SU-DHL-6 (cell line): ENCODE data around the gene FBXO36.

ENCODE experiments used
- H2AFZ ChIP-seq: fragments of 200-600 bp; sonication (generic); 2 replicates; pipeline ENCODE4 v1.6.1; 2014; ENCODE audit warnings: low read depth, mild to moderate bottlenecking, moderate library complexity, mixed read lengths, antibody characterized with exemption, low read length; ENCODE audit not compliant: severe bottlenecking
- H3F3A ChIP-seq: fragments of 200-600 bp; shearing (Covaris generic); 2 replicates; pipeline ENCODE4 v1.6.0; 2016; ENCODE audit warnings: antibody characterized with exemption, mild to moderate bottlenecking; ENCODE audit not compliant: insufficient read depth
- H3K27ac ChIP-seq: fragments of 200-600 bp; sonication (generic); 2 replicates; pipeline ENCODE4 v1.5.1; 2016; ENCODE audit warnings: low read depth, mild to moderate bottlenecking, low read length, moderate library complexity, mixed read lengths
- H3K27me3 ChIP-seq: fragments of 200-600 bp; sonication (generic), shearing (Covaris generic); 2 replicates; pipeline ENCODE4 v1.6.0; 2014; ENCODE audit warnings: mild to moderate bottlenecking, low read length
- H3K36me3 ChIP-seq: fragments of 200-600 bp; sonication (generic); 2 replicates; pipeline ENCODE4 v1.6.1; 2014; ENCODE audit warnings: mild to moderate bottlenecking, low read length, mixed read lengths
- H3K4me2 ChIP-seq: fragments of 300-600, 200-600 bp; shearing (Covaris generic), sonication (generic); 2 replicates; pipeline ENCODE4 v1.6.0; 2014; ENCODE audit warnings: low read length, low read depth, mild to moderate bottlenecking; ENCODE audit not compliant: poor library complexity, severe bottlenecking
- H3K4me3 ChIP-seq: fragments of 200-600 bp; sonication (generic); 2 replicates; pipeline ENCODE4 v1.5.1; 2014; ENCODE audit warnings: antibody characterized with exemption, low read length, mild to moderate bottlenecking, mixed read lengths; ENCODE audit not compliant: insufficient read depth, poor library complexity, severe bottlenecking
- H3K79me2 ChIP-seq: fragments of 200-600 bp; sonication (generic); 2 replicates; pipeline ENCODE4 v1.6.1; 2014; ENCODE audit warnings: mild to moderate bottlenecking, low read length, moderate library complexity; ENCODE audit not compliant: insufficient read depth
- H3K9ac ChIP-seq: fragments of 200-600 bp; sonication (generic); 2 replicates; pipeline ENCODE4 v1.7.0; 2014; ENCODE audit warnings: mild to moderate bottlenecking, low read length
- H3K9me2 ChIP-seq: fragments of 200-600 bp; sonication (generic); replicated peaks from 2 replicates; pipeline ENCODE4 v1.6.1; 2014; ENCODE audit warnings: low read length; ENCODE audit not compliant: insufficient read depth
- H3K9me3 ChIP-seq: fragments of 200-600 bp; sonication (generic); 2 replicates; pipeline ENCODE4 v1.6.1; 2014; ENCODE audit warnings: low read length, mixed read lengths; ENCODE audit not compliant: insufficient read depth
- H4K20me1 ChIP-seq: fragments of 200-600 bp; sonication (generic); 2 replicates; pipeline ENCODE4 v1.6.1; 2014; ENCODE audit warnings: low read depth, mild to moderate bottlenecking, antibody characterized with exemption, low read length, moderate library complexity, mixed read lengths
- EZH2phosphoT487 ChIP-seq: fragments of 200-600 bp; sonication (generic), shearing (Covaris generic); conservative IDR thresholded peaks from 2 replicates; pipeline ENCODE4 v1.6.1; 2018; ENCODE audit warnings: mild to moderate bottlenecking, antibody characterized with exemption, low read length, moderate library complexity, mixed read lengths
- TF ChIP-seq, protein P1 (sequence below): fragments of 200-600 bp; sonication (generic); IDR thresholded peaks from one replicate; pipeline ENCODE4 v1.5.1; 2017; ENCODE audit warnings: antibody characterized with exemption, mild to moderate bottlenecking, low read length, moderate library complexity; ENCODE audit not compliant: insufficient read depth, poor library complexity, severe bottlenecking

Gene FBXO36

DNA sequence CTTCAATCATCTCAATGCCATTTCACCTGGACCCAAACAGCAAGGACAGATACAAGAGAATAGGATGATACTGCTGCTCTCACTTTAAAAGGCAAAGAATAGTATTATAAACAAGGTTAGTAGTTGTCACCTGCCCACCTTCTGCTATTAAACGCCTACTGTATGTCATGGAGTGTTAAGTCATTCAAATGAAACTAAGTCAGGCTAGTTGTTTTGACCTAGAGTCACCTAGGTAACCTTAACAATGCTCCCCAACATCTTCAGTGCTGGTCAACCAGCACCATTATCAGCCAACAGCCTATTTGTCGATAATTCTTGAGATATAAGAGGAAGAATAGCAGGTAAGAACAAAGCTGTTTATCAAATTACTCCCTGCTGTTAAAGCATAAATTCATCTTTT, 39.7 kb upstream of the FBXO36 start:
- H3K27me3 ChIP-seq = no peaks in the 10 kb centered on the region
- no peaks in the 10 kb centered on the region for H3K9me2 ChIP-seq
- H3K27ac ChIP-seq = no peak overlapping the region
- no peak overlapping the region for H3K4me2 ChIP-seq
- peaks cover 73% of the 10 kb centered on the region for H3K79me2 ChIP-seq
- H3K9ac ChIP-seq = no peak overlapping the region
- no peaks in the 10 kb centered on the region; the same call in 1 of the 2 replicates for H4K20me1 ChIP-seq
- H3F3A ChIP-seq = no peaks in the 10 kb centered on the region
- H3K36me3 ChIP-seq = peaks cover 12% of the 10 kb centered on the region; the same call in 1 of the 2 replicates
- H3K4me3 ChIP-seq = no peak overlapping the region
- no peaks in the 10 kb centered on the region for H3K9me3 ChIP-seq
- TF ChIP-seq, protein P1, sequence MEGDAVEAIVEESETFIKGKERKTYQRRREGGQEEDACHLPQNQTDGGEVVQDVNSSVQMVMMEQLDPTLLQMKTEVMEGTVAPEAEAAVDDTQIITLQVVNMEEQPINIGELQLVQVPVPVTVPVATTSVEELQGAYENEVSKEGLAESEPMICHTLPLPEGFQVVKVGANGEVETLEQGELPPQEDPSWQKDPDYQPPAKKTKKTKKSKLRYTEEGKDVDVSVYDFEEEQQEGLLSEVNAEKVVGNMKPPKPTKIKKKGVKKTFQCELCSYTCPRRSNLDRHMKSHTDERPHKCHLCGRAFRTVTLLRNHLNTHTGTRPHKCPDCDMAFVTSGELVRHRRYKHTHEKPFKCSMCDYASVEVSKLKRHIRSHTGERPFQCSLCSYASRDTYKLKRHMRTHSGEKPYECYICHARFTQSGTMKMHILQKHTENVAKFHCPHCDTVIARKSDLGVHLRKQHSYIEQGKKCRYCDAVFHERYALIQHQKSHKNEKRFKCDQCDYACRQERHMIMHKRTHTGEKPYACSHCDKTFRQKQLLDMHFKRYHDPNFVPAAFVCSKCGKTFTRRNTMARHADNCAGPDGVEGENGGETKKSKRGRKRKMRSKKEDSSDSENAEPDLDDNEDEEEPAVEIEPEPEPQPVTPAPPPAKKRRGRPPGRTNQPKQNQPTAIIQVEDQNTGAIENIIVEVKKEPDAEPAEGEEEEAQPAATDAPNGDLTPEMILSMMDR = no peak
- no peak for TF ChIP-seq EZH2phosphoT487
- no peak overlapping the region for H2AFZ ChIP-seq

DNA sequence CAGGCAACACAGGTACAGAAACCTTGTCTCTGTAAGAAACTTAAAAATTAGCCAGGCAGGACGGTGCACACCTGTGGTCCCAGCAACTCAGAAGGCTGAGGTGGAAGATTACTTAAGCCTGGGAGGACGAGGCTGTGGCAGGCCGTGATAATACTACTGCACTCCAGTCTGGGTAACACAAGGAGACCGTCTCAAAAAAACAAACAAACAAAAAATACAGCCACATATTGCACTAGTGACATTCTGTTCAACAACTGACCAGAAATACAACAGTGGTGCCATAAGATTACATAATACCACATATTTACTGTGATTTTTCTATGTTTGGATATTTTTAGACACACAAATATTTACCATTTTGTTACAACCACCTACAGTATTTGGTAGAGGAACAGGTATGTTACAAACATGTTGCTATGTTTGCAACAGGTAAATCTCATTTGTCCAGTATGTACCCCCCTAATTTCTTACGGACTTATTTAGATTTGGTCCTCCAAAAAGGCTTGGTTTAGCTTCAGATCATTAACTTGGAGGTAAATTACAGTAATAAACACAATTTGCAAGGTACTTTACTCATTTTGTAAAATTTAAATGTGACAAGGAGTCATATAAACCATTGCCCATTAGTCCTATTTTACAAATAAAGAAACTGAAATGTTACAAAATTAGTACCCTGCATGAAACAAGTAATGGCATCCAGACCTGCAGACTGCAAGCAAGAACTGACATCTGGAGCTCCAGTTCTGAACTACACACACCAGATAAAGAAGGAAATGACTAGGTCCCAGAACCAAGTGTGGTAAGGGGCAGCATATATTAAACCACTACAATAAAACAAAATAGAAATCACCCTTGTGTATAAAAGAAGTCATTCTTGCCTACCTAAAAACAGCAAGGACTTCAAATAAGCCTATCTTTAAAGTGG, 37.3 kb upstream of the FBXO36 start:
- Histone ChIP-seq H4K20me1 (peaks cover 5% of the 10 kb centered on the region), H3K36me3 (0 out of 2 replicates have a peak, but pooled peaks cover under 1% of the 10 kb centered on the region), H3K27ac (no peak overlapping the region), H2AFZ (no peak overlapping the region), H3K9me3 (no peaks in the 10 kb centered on the region), H3K4me2 (no peak overlapping the region), H3K9me2 (no peaks in the 10 kb centered on the region), H3K4me3 (no peak overlapping the region), H3K27me3 (no peaks in the 10 kb centered on the region), H3K9ac (no peak overlapping the region), H3K79me2 (peaks cover 94% of the 10 kb centered on the region), H3F3A (no peaks in the 10 kb centered on the region)
- no peak for TF ChIP-seq EZH2phosphoT487
- TF ChIP-seq, protein P1 = no peak

DNA sequence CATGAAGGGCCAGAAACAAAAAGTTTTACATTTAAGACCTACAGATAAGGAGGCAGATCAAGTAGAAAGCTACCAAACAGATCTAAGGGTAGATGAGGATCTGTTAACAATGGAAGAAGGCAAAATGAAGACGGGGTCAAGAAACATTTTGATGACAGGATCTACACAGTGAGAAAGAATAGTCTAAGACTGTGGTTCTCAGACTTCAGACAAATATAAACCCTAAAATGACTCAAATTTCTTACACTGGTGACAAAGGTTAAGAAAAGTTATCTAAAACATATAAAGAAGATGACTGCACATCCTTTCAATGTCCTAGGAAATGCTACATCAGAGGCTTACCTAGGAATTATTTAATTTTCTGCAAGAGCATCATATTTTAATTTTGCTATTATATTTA, 34.9 kb upstream of the FBXO36 start:
- H3K9me3 ChIP-seq = no peaks in the 10 kb centered on the region
- TF ChIP-seq, protein P1 = no peak
- TF ChIP-seq EZH2phosphoT487 = no peak
- no peak overlapping the region for H3K9ac ChIP-seq
- no peaks in the 10 kb centered on the region for H3K27me3 ChIP-seq
- H4K20me1 ChIP-seq = peaks cover 10% of the 10 kb centered on the region
- H3K4me2 ChIP-seq = no peak overlapping the region
- H3K27ac ChIP-seq = no peak overlapping the region
- no peak overlapping the region for H3K4me3 ChIP-seq
- no peak overlapping the region for H2AFZ ChIP-seq
- H3K79me2 ChIP-seq = peaks cover 95% of the 10 kb centered on the region
- H3K9me2 ChIP-seq = no peaks in the 10 kb centered on the region
- H3K36me3 ChIP-seq = no peaks in the 10 kb centered on the region
- no peaks in the 10 kb centered on the region for H3F3A ChIP-seq
